NCI-H146 (cell line): ENCODE results near the gene RBM17.
"Not testable (repeated sequence)": the region's sequence is repeated elsewhere in the genome, so short reads cannot be mapped to it uniquely, and the experiment has no call there.

ENCODE experiments used
- DNase-seq: peaks from one replicate; lab custom pipeline; 2025; lab: John Stamatoyannopoulos, UW

RBM17 gene

GRCh38 chr10:6112893-6113292, 24.1 kb downstream of the RBM17 start:
- no peak for DNase-seq

GRCh38 chr10:6114299-6114698, 25.5 kb downstream of the RBM17 start:
- no peak for DNase-seq

GRCh38 chr10:6114805-6115341, 26.0 kb downstream of the RBM17 start:
- DNase-seq, result no peak

GRCh38 chr10:6115411-6115810, 26.6 kb downstream of the RBM17 start:
- no peak for DNase-seq

GRCh38 chr10:6115824-6116350, 27.1 kb downstream of the RBM17 start:
- DNase-seq, result no peak

GRCh38 chr10:6116806-6117205, 28.0 kb downstream of the RBM17 start:
- DNase-seq, result no peak

GRCh38 chr10:6117711-6118110, 28.9 kb downstream of the RBM17 start:
- DNase-seq, result no peak

- DNase-seq, result no peak
Measured at GRCh38 chr10:6119423-6119822, 30.6 kb downstream of the RBM17 start.

GRCh38 chr10:6119962-6120361, 31.1 kb downstream of the RBM17 start:
- no peak for DNase-seq

- DNase-seq, result no peak
Measured at GRCh38 chr10:6120691-6121090, 31.9 kb downstream of the RBM17 start.

- no peak for DNase-seq
Measured at GRCh38 chr10:6121146-6121545, 32.3 kb downstream of the RBM17 start.

GRCh38 chr10:6123532-6123931, 34.7 kb downstream of the RBM17 start:
- no peak for DNase-seq

- no peak for DNase-seq
Measured at GRCh38 chr10:6124666-6125065, 35.8 kb downstream of the RBM17 start.

- not testable (repeated sequence) for DNase-seq
Measured at GRCh38 chr10:6127461-6127860, 38.6 kb downstream of the RBM17 start.

- no peak for DNase-seq
Measured at GRCh38 chr10:6128087-6128486, 39.3 kb downstream of the RBM17 start.

GRCh38 chr10:6128591-6129251, 39.9 kb downstream of the RBM17 start:
- DNase-seq, result no peak

- DNase-seq, result no peak
Measured at GRCh38 chr10:6130848-6131470, 42.1 kb downstream of the RBM17 start.

- DNase-seq, result peak; percentile 15
Measured at GRCh38 chr10:6133331-6134098, 44.7 kb downstream of the RBM17 start.

- DNase-seq, result no peak
Measured at GRCh38 chr10:6134099-6134823, 45.4 kb downstream of the RBM17 start.

GRCh38 chr10:6135039-6135438, 46.2 kb downstream of the RBM17 start:
- DNase-seq, result no peak

- DNase-seq, result no peak
Measured at GRCh38 chr10:6135589-6136168, 46.8 kb downstream of the RBM17 start.
